ENCODE results near the gene JAML.

The JAML gene

GRCh38 chr11:118240999-118241763 lies 16.4 kb upstream of the JAML start:
- no peaks in the 10 kb centered on the region for H4K20me1 ChIP-seq (ENCODE audit: insufficient read depth, low read length, poor library complexity, severe bottlenecking)
- H3K9me3 ChIP-seq (ENCODE audit: insufficient read depth, low read depth, low read length): no peaks in the 10 kb centered on the region
- H3K36me3 ChIP-seq (ENCODE audit: insufficient read depth, low read length): no peaks in the 10 kb centered on the region
- peak overlapping the region; percentile 48 for H3K4me2 ChIP-seq (ENCODE audit: low read depth, low read length, poor library complexity, severe bottlenecking)
- H3K27me3 ChIP-seq (ENCODE audit: insufficient read depth, low read length, poor library complexity, severe bottlenecking): peaks cover 8% of the 10 kb centered on the region
- no peaks in the 10 kb centered on the region for H3K9me2 ChIP-seq (replicated peaks; ENCODE audit: low read depth, low read length)
- TF ChIP-seq CTCF (conservative IDR thresholded peaks at IDR 0.05; ENCODE audit: low read length): no peak
- no peak for TF ChIP-seq EZH2phosphoT487 (IDR thresholded peaks at IDR 0.05; ENCODE audit: borderline replicate concordance)
- no peaks in the 10 kb centered on the region for H3K79me2 ChIP-seq (ENCODE audit: insufficient read depth, low read length)
- H3K4me3 ChIP-seq (ENCODE audit: low read length, poor library complexity, severe bottlenecking): peak overlapping the region; percentile 32
- H3K9ac ChIP-seq (ENCODE audit: low read depth, low read length, poor library complexity, severe bottlenecking): no peak overlapping the region
- H3F3A ChIP-seq (ENCODE audit: low read depth): no peaks in the 10 kb centered on the region
- peaks cover 39% of the 10 kb centered on the region for H3K4me1 ChIP-seq (ENCODE audit: insufficient read depth, low read length, poor library complexity, severe bottlenecking)
- H2AFZ ChIP-seq (ENCODE audit: low read length): 0 out of 2 replicates have a peak overlapping the region, but pooled peaks have one; percentile 9

- H3K9me2 ChIP-seq (replicated peaks; ENCODE audit: low read depth, low read length): no peaks in the 10 kb centered on the region
- H3K4me2 ChIP-seq (ENCODE audit: low read depth, low read length, poor library complexity, severe bottlenecking): peak overlapping the region; percentile 54
- no peak overlapping the region for H3K4me3 ChIP-seq (ENCODE audit: low read length, poor library complexity, severe bottlenecking)
Observed at GRCh38 chr11:118239509-118240205, 14.8 kb upstream of the JAML start.

GRCh38 chr11:118238929-118239328 lies 14.1 kb upstream of the JAML start:
- TF ChIP-seq EZH2phosphoT487 (IDR thresholded peaks at IDR 0.05; ENCODE audit: borderline replicate concordance) (no peak), CTCF (conservative IDR thresholded peaks at IDR 0.05; ENCODE audit: low read length) (no peak)
- H3K9me2 ChIP-seq (replicated peaks; ENCODE audit: low read depth, low read length): no peaks in the 10 kb centered on the region
- H3K79me2 ChIP-seq (ENCODE audit: insufficient read depth, low read length): no peaks in the 10 kb centered on the region
- H3F3A ChIP-seq (ENCODE audit: low read depth): no peaks in the 10 kb centered on the region
- peaks cover 39% of the 10 kb centered on the region for H3K4me1 ChIP-seq (ENCODE audit: insufficient read depth, low read length, poor library complexity, severe bottlenecking)
- H3K4me3 ChIP-seq (ENCODE audit: low read length, poor library complexity, severe bottlenecking): no peak overlapping the region
- H3K27me3 ChIP-seq (ENCODE audit: insufficient read depth, low read length, poor library complexity, severe bottlenecking): no peaks in the 10 kb centered on the region
- no peak overlapping the region for H3K9ac ChIP-seq (ENCODE audit: low read depth, low read length, poor library complexity, severe bottlenecking)
- H3K9me3 ChIP-seq (ENCODE audit: insufficient read depth, low read depth, low read length): no peaks in the 10 kb centered on the region
- H4K20me1 ChIP-seq (ENCODE audit: insufficient read depth, low read length, poor library complexity, severe bottlenecking): no peaks in the 10 kb centered on the region
- H3K4me2 ChIP-seq (ENCODE audit: low read depth, low read length, poor library complexity, severe bottlenecking): peak overlapping the region; percentile 54
- no peaks in the 10 kb centered on the region for H3K36me3 ChIP-seq (ENCODE audit: insufficient read depth, low read length)
- H2AFZ ChIP-seq (ENCODE audit: low read length): peak overlapping the region; percentile 30; the same call in 1 of the 2 replicates

More at GRCh38 chr11:118239509-118240205, 14.8 kb upstream of the JAML start:
- Histone ChIP-seq H3K27me3 (ENCODE audit: insufficient read depth, low read length, poor library complexity, severe bottlenecking) (no peaks in the 10 kb centered on the region), H3F3A (ENCODE audit: low read depth) (no peaks in the 10 kb centered on the region), H3K4me1 (ENCODE audit: insufficient read depth, low read length, poor library complexity, severe bottlenecking) (peaks cover 39% of the 10 kb centered on the region), H3K9ac (ENCODE audit: low read depth, low read length, poor library complexity, severe bottlenecking) (no peak overlapping the region), H3K79me2 (ENCODE audit: insufficient read depth, low read length) (no peaks in the 10 kb centered on the region), H3K36me3 (ENCODE audit: insufficient read depth, low read length) (no peaks in the 10 kb centered on the region), H2AFZ (ENCODE audit: low read length) (no peak overlapping the region), H4K20me1 (ENCODE audit: insufficient read depth, low read length, poor library complexity, severe bottlenecking) (no peaks in the 10 kb centered on the region), H3K9me3 (ENCODE audit: insufficient read depth, low read depth, low read length) (no peaks in the 10 kb centered on the region)
- no peak for TF ChIP-seq CTCF (conservative IDR thresholded peaks at IDR 0.05; ENCODE audit: low read length)
- TF ChIP-seq EZH2phosphoT487 (IDR thresholded peaks at IDR 0.05; ENCODE audit: borderline replicate concordance): no peak
